AG09309 (cell line): ENCODE measurements around the gene AKR1B1.

Experiments used
- DNase-seq: peaks from one replicate; pipeline ENCODE4 v3.0.0-alpha.2; 2010; ENCODE audit warnings: low read depth
- H3K4me3 ChIP-seq: 2 replicates; pipeline ENCODE4 v1.5.1; 2011; ENCODE audit warnings: mild to moderate bottlenecking, low read depth, low read length, moderate library complexity; ENCODE audit not compliant: control insufficient read depth
- TF ChIP-seq, protein P1 (sequence below): IDR thresholded peaks from 2 replicates; pipeline ENCODE4 v1.5.1; 2011; ENCODE audit warnings: mild to moderate bottlenecking, low read depth, low read length, inconsistent platforms; ENCODE audit not compliant: insufficient read depth, control insufficient read depth; ENCODE audit errors: missing control alignments

The AKR1B1 gene

DNA sequence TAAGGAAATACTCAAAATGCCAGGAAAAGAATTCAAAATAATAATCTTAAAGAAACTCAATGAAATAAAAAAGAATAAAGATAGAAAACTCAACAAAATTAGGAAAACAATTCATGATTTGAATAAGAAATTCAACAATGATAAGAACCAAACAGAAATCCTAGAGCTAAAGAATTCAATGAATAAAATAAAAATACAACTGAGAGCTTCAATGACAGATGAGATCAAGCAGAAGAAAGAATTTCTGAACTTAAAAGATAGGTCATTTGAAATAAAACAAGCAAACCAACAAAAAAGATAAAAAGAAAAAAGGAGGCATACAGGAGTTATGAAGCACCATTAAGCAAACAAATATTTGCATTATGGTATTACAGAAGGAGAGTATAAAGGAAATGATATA is 5.6 kb upstream of the AKR1B1 start:
- no peak overlapping the region for H3K4me3 ChIP-seq
- no peak for DNase-seq
- TF ChIP-seq, protein P1, sequence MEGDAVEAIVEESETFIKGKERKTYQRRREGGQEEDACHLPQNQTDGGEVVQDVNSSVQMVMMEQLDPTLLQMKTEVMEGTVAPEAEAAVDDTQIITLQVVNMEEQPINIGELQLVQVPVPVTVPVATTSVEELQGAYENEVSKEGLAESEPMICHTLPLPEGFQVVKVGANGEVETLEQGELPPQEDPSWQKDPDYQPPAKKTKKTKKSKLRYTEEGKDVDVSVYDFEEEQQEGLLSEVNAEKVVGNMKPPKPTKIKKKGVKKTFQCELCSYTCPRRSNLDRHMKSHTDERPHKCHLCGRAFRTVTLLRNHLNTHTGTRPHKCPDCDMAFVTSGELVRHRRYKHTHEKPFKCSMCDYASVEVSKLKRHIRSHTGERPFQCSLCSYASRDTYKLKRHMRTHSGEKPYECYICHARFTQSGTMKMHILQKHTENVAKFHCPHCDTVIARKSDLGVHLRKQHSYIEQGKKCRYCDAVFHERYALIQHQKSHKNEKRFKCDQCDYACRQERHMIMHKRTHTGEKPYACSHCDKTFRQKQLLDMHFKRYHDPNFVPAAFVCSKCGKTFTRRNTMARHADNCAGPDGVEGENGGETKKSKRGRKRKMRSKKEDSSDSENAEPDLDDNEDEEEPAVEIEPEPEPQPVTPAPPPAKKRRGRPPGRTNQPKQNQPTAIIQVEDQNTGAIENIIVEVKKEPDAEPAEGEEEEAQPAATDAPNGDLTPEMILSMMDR: no peak

DNA sequence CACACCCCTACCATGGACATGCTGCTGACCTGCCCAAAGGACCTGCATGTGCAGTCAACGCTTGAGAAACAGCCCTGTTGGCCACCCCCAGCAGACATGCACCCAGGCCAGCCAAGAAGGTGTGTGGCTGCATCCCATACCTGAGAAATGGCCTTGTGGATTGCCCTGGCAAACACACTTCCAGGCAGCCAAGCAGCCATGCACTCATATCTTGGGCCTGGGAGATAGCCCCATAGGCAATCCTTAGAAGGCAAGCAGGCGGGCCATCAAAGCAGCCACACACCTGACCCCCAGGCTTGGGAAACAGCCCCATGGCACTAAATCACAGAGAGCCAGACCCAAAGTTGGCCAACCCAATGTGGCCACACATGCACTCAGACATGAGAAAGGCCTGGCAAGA is 4.9 kb upstream of the AKR1B1 start:
- TF ChIP-seq, protein P1: no peak
- no peak overlapping the region for H3K4me3 ChIP-seq
- DNase-seq: no peak

DNA sequence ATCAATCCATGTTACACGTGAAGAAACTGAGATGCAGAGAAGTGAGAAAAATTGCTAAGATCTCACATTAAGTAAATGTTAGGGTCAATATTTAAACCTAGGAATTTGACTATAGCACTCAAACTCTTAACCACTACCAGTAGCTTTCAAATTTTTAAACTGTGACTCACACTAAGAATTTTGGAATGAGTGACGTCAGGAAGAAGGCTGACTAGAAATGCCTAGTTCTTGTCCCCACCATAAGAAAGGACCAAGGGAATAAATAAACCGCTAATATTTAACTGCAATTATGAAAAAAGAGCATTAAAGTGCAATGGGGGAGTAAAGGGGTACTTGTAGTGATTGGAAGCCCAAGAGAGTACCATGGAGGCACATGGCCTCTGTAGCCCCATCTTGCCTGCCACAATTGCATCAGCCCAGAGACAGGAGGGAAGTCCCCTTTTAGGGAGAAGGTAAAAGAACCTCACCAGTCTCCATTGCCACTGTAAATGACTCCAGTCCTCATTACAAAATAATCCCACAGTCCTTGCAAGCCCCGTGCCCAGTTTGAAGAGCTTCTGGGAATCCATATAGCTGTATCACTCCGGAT is 3.5 kb upstream of the AKR1B1 start:
- TF ChIP-seq, protein P1: no peak
- H3K4me3 ChIP-seq: no peak overlapping the region
- no peak for DNase-seq

DNA sequence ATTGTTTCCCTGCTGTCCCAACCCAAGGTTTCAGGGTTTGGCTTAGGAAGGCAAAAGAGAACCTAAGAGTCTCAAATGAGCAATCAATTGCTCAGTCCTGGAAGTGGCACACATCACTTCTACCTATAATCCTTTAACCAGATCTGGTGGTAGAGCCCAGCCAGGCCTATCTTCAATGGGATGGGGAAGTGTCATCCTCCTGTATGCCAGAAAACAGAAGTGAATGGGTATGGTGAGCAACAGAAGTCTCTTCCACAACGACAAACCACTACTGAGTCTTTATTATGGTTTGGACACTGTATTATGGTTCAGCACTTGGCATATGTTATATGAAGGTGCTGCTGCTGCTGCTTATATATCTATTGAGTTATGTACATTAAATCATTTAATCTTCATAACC is 3.0 kb upstream of the AKR1B1 start:
- no peak for DNase-seq
- TF ChIP-seq, protein P1: no peak
- no peak overlapping the region for H3K4me3 ChIP-seq

DNA sequence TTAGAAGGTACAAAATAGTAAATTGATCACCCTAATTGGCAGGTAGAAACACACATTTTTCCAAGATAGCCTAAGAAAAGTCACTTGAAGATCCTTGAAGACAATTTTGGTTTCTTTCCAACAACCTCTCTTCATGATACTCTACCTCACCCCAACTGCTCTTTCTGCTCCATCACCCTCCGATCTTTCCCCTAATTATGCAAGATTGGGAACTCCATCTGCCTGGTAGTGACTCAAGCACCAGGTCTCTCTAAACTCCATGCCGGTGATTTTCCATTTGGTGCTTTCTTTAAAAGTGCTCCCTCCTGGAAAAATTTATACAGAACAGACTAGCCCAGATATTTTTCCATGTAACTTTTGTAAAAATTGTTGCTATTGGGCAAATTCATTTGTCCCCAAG is 1.1 kb upstream of the AKR1B1 start:
- no peak overlapping the region for H3K4me3 ChIP-seq
- DNase-seq: no peak
- TF ChIP-seq, protein P1: no peak

DNA sequence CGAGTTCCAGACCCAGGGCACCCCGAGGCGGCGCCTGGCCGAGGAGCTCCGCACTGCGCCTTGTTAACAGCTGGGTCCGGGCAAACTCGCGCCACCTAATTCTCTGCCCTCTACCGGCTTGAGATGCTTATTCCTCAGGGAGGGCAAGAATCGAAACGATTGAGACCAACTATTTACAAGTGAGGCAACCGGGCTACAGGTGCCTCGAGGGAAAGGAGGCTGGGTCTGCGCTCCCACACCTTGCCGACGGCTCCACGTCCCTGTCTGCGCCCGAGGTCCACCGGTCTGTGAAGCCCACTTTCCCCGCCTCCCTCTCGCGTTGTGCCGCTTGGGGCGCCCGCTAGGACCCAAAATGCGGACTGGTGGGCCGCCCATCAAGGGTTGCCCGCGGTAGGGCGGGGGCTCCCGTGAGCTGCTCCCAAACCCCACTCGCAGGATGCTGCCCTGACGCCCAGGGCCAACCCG is 527 bp downstream of the AKR1B1 start:
- DNase-seq: no peak
- peak overlapping the region; percentile 82 for H3K4me3 ChIP-seq
- TF ChIP-seq, protein P1: peak; percentile 41
